CD4-positive, alpha-beta T cell (primary cell): ENCODE measurements around the gene MAP3K19. TPM values are rescaled to one million over a fixed set of nuclear protein-coding genes. Genes with fewer than 3 reads are reported as not detected.
"Not testable (repeated sequence)": the region's sequence is repeated elsewhere in the genome, so short reads cannot be mapped to it uniquely, and the experiment has no call there.

Source experiments
- ATAC-seq: fragments of 200-7000 bp; cut with Tn5 transposase; one replicate; pipeline ENCODE4 v1.10.0; 2022; ENCODE audit warnings: mild to moderate bottlenecking; ENCODE audit not compliant: poor library complexity
- CTCF ChIA-PET: fragments of 350-600 bp; sonication (Branson Sonifier 250); formaldehyde crosslinking; loops from one replicate; lab custom pipeline; 2021; ENCODE audit warnings: antibody characterized with exemption, inconsistent platforms; lab: Charles Lee
- POLR2A ChIA-PET: fragments of 350-600 bp; sonication (Branson Sonifier 250); formaldehyde crosslinking; loops from one replicate; lab custom pipeline; 2021; ENCODE audit warnings: antibody characterized with exemption, inconsistent platforms; lab: Charles Lee
- DNase-seq, 14 experiments: peaks; one replicate each; pipeline ENCODE4 v3.0.0-alpha.2; 2013 to 2020; ENCODE audit warnings: mixed read lengths in 2 of 14
- H3K27ac ChIP-seq, 2 donors: one replicate each; pipeline versions ENCODE4 v1.5.1 to v1.7.0; 2013; ENCODE audit warnings: low read length in 2 of 2, low read depth in 1 of 2, mild to moderate bottlenecking in 1 of 2
- H3K27me3 ChIP-seq, 2 experiments: 1 replicate in 1 of 2; 2 replicates in 1 of 2; pipeline versions ENCODE4 v1.6.1 to v1.7.0; 2013; ENCODE audit warnings: low read length in 2 of 2, control low read depth in 1 of 2, mild to moderate bottlenecking in 1 of 2, moderate library complexity in 1 of 2; ENCODE audit not compliant: insufficient read depth in 2 of 2, control insufficient read depth in 1 of 2
- H3K36me3 ChIP-seq: one replicate; pipeline ENCODE4 v1.6.1; 2013; ENCODE audit warnings: low read length, control low read depth; ENCODE audit not compliant: insufficient read depth
- H3K4me1 ChIP-seq: one replicate; pipeline ENCODE4 v1.6.1; 2013; ENCODE audit warnings: low read length, control low read depth; ENCODE audit not compliant: insufficient read depth
- H3K4me3 ChIP-seq: one replicate; pipeline ENCODE4 v1.5.1; 2013; ENCODE audit warnings: mild to moderate bottlenecking, low read length, moderate library complexity
- H3K9me3 ChIP-seq, 2 experiments: 1 replicate in 1 of 2; 2 replicates in 1 of 2; pipeline versions ENCODE4 v1.6.1 to v1.7.0; 2013; ENCODE audit warnings: low read length in 2 of 2, mild to moderate bottlenecking in 2 of 2, control low read depth in 1 of 2, moderate library complexity in 1 of 2; ENCODE audit not compliant: control insufficient read depth in 1 of 2, insufficient read depth in 1 of 2
- H3K27ac Mint-ChIP-seq: one replicate; pipeline ENCODE4 v1.8.0; 2020; ENCODE audit warnings: mixed read lengths
- H3K27me3 Mint-ChIP-seq: one replicate; pipeline ENCODE4 v1.8.0; 2021; ENCODE audit warnings: mixed read lengths
- H3K36me3 Mint-ChIP-seq: one replicate; pipeline ENCODE4 v1.8.0; 2021; ENCODE audit warnings: low read depth, mixed read lengths
- H3K4me1 Mint-ChIP-seq: one replicate; pipeline ENCODE4 v1.8.0; 2021; ENCODE audit warnings: low read depth, mixed read lengths
- H3K4me3 Mint-ChIP-seq: one replicate; pipeline ENCODE4 v1.8.0; 2020; ENCODE audit warnings: mild to moderate bottlenecking, mixed read lengths
- H3K9me3 Mint-ChIP-seq: one replicate; pipeline ENCODE4 v1.8.0; 2020; ENCODE audit warnings: mixed read lengths
- intact Hi-C, 2 experiments: fragments of 100-400 bp; cut with DNase I in 1 of 2; cut with micrococcal nuclease in 1 of 2; formaldehyde crosslinking; loops; one replicate each; pipeline versions ENCODE4 v1.15.1 to v1.9.0; 2023 to 2025; cut with DNase I, micrococcal nuclease
- total RNA-seq, 174 experiments: library from RNA in 2 of 174; stranded (reverse) in 2 of 174; gene quantifications; one replicate each; pipeline ENCODE4 v1.2.3 and lab custom pipeline; 2021 to 2026
- TF ChIP-seq, protein P1 (sequence below): fragments of 200-600 bp; IDR thresholded peaks from one replicate; pipeline ENCODE4 v1.8.0; 2022; ENCODE audit warnings: antibody characterized with exemption, mild to moderate bottlenecking

The MAP3K19 gene
- total RNA-seq, 2 experiments from 2014 or later = not detected

DNA sequence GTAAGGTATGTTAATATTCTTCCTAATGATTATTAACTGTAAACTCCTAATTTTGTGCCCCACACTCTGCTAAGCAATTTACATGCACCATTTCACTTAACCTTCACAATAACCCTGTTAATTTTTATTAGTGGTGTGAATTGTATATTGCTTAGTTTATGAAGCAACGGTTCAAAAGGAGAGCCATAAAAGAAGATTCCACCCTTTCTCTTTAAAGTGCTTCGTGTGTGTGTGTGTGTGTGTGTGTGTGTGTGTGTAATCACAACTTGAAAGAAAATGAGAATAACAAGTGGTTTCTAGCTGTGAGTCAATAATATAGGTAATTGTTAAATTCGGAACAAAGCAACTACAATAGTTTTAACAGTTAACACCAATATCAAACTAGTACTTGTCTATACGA is 68.0 kb downstream of the MAP3K19 start:
- CTCF ChIA-PET = no interaction called here
- TF ChIP-seq, protein P1, sequence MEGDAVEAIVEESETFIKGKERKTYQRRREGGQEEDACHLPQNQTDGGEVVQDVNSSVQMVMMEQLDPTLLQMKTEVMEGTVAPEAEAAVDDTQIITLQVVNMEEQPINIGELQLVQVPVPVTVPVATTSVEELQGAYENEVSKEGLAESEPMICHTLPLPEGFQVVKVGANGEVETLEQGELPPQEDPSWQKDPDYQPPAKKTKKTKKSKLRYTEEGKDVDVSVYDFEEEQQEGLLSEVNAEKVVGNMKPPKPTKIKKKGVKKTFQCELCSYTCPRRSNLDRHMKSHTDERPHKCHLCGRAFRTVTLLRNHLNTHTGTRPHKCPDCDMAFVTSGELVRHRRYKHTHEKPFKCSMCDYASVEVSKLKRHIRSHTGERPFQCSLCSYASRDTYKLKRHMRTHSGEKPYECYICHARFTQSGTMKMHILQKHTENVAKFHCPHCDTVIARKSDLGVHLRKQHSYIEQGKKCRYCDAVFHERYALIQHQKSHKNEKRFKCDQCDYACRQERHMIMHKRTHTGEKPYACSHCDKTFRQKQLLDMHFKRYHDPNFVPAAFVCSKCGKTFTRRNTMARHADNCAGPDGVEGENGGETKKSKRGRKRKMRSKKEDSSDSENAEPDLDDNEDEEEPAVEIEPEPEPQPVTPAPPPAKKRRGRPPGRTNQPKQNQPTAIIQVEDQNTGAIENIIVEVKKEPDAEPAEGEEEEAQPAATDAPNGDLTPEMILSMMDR = no peak
- Histone ChIP-seq H3K36me3 (no peaks in the 10 kb centered on the region), H3K27ac (no peak overlapping the region), H3K27me3 (no peaks in the 10 kb centered on the region), H3K9me3 (peaks cover 10 to 14% of the 10 kb centered on the region in 2 experiments), H3K4me1 (no peaks in the 10 kb centered on the region), H3K4me3 (no peak overlapping the region)
- intact Hi-C loops = no loop called here
- peaks cover 7% of the 10 kb centered on the region for H3K9me3 Mint-ChIP-seq
- POLR2A ChIA-PET = interaction anchor here (1.0 kb wide), 1 partner anchor 23 kb away, joined by 3 read pairs; no protein-coding TSS in a partner anchor
- no peak overlapping the region for H3K27ac Mint-ChIP-seq
- peaks cover 6% of the 10 kb centered on the region for H3K36me3 Mint-ChIP-seq
- DNase-seq (no peak), ATAC-seq (no peak)
- H3K27me3 Mint-ChIP-seq = peaks cover 7% of the 10 kb centered on the region
- H3K4me3 Mint-ChIP-seq = no peak overlapping the region
- no peaks in the 10 kb centered on the region for H3K4me1 Mint-ChIP-seq

DNA sequence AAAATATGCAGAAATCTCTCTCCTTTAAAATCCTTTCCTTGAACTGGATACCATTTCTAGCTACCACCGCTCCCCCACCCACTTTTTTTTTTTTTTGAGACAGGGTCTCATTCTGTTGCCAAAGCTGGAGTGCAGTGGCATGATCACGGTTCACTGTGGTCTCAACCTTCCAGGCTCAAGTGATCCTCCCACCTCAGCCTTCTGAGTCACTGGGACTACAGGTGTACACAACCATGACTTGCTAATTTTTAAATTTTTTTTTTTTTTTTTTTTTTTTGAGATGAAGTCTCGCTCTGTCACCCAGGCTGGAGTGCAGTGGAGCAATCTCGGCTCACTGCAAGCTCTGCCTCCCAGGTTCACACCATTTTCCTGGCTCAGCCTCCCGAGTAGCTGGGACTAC is 70.1 kb downstream of the MAP3K19 start:
- peaks cover 17% of the 10 kb centered on the region for H3K9me3 Mint-ChIP-seq

DNA sequence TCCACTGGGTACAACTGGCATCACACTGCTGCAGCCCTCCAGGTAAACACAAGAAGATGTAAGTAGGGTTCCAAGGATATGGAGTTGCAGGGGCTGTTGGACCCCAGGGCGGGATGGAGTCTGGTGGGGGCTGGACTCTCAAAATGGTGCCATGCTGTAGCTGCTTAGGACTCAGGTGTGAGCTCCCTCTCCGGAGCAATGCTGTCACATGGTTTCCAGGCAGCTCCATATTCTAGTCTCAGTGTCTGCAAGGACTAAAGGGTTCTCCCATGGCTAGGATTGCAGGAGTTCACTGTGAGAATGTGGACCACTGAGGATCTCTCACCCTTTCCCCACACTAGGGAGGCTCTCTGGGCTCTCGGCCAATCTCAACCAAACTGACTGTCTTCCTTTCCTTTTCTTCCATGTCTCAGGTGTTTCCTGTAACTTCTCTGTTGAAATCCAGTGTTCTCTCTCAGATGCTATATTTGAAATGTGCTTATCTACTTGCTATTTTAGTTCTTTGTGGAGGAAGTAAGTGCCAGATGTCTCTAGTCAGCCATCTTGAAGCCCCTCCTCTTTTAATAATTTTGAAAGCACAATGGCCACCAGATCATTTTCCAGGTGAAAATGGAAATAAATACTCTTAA is 71.1 kb downstream of the MAP3K19 start:
- H3K4me3 ChIP-seq = no peak overlapping the region
- peaks cover 17 to 23% of the 10 kb centered on the region in 2 experiments for H3K9me3 ChIP-seq
- POLR2A ChIA-PET = no interaction called here
- H3K36me3 Mint-ChIP-seq = peaks cover 17% of the 10 kb centered on the region
- H3K27ac ChIP-seq = no peak overlapping the region
- peaks cover 7% of the 10 kb centered on the region for H3K27me3 Mint-ChIP-seq
- no peaks in the 10 kb centered on the region for H3K27me3 ChIP-seq
- H3K4me1 ChIP-seq = no peaks in the 10 kb centered on the region
- H3K4me1 Mint-ChIP-seq = no peaks in the 10 kb centered on the region
- DNase-seq = no peak
- TF ChIP-seq, protein P1 = no peak
- no peak for ATAC-seq
- no peaks in the 10 kb centered on the region for H3K36me3 ChIP-seq
- no peak overlapping the region for H3K4me3 Mint-ChIP-seq
- peaks cover 17% of the 10 kb centered on the region for H3K9me3 Mint-ChIP-seq
- CTCF ChIA-PET = no interaction called here
- no peak overlapping the region for H3K27ac Mint-ChIP-seq
- intact Hi-C loops = no loop called here

More for the DNA sequence above, 70.1 kb downstream of the MAP3K19 start:
- H3K27me3 Mint-ChIP-seq, H3K4me3 ChIP-seq, H3K27me3 ChIP-seq, H3K4me1 ChIP-seq, H3K4me1 Mint-ChIP-seq, intact Hi-C loops, H3K27ac Mint-ChIP-seq, ATAC-seq, POLR2A ChIA-PET, CTCF ChIA-PET, DNase-seq, H3K4me3 Mint-ChIP-seq, H3K27ac ChIP-seq, H3K36me3 ChIP-seq: not testable (repeated sequence)
- H3K9me3 ChIP-seq = peaks cover 17 to 22% of the 10 kb centered on the region in 2 experiments
- peaks cover 17% of the 10 kb centered on the region for H3K36me3 Mint-ChIP-seq
